ENCODE data around the gene ALDH18A1. TPM values are rescaled to one million over a fixed set of nuclear protein-coding genes. Genes with fewer than 3 reads are reported as not detected.

The ALDH18A1 gene
- total RNA-seq, 1 donor from 2014 or later = 29.1 TPM

DNA sequence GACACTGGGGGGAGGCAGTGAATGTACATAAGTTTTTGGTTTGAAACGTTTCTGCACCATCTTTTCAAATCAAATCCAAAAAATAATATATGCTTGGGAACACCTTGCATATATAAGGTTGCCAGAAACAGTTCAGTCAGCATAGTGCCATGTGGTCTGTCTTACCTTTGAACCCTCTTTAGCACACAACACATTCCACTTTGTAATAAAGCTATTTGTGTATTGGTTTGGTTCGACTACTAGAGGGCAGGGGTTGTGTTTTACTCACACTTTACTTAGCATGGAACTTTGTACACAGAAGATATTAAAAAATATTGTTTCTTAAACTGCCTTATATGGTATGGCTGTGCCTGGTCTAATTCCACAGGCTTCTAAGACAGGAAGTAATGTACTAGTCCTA, 43.2 kb downstream of the ALDH18A1 start:
- DNase-seq (ENCODE audit: low spot score in 2 of 2) = no peak
- H3K4me3 ChIP-seq = no peak overlapping the region
- peaks cover 79 to 86% of the 10 kb centered on the region in 2 donors for H3K36me3 ChIP-seq
- H3K27me3 ChIP-seq = no peaks in the 10 kb centered on the region
- H3K9me3 ChIP-seq = no peaks in the 10 kb centered on the region
- TF ChIP-seq, protein P1, sequence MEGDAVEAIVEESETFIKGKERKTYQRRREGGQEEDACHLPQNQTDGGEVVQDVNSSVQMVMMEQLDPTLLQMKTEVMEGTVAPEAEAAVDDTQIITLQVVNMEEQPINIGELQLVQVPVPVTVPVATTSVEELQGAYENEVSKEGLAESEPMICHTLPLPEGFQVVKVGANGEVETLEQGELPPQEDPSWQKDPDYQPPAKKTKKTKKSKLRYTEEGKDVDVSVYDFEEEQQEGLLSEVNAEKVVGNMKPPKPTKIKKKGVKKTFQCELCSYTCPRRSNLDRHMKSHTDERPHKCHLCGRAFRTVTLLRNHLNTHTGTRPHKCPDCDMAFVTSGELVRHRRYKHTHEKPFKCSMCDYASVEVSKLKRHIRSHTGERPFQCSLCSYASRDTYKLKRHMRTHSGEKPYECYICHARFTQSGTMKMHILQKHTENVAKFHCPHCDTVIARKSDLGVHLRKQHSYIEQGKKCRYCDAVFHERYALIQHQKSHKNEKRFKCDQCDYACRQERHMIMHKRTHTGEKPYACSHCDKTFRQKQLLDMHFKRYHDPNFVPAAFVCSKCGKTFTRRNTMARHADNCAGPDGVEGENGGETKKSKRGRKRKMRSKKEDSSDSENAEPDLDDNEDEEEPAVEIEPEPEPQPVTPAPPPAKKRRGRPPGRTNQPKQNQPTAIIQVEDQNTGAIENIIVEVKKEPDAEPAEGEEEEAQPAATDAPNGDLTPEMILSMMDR (IDR thresholded peaks at IDR 0.05) = no peak
- H3K27ac ChIP-seq = no peak overlapping the region
- intact Hi-C loops (cut with DNase I) = no loop called here
- no peaks in the 10 kb centered on the region for H3K4me1 ChIP-seq

- TF ChIP-seq, protein P1 (IDR thresholded peaks at IDR 0.05) = no peak
- intact Hi-C loops (cut with DNase I) = no loop called here
- H3K36me3 ChIP-seq = peaks cover 56 to 71% of the 10 kb centered on the region in 2 donors
These were observed 45.8 kb downstream of the ALDH18A1 start for GRCh38 chr10:95610727-95611126.

DNA sequence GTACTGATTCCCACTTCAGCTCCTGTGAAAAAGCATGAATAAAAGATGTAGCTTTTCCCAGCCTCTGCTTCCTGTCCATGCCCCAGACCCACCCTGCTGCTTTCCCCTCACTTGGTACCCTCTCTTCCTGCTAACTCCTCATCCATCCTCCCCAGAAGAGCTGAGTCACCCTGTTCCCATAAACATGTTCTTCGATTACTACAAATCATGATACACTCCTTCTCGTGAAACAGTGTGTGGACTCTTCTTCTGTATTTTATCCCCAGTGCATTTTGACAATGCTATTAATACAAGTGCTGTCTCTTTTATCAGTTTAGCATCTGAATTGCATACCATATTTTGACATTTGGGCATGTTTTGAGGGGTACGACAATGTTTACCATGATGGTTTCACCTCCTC, 49.6 kb downstream of the ALDH18A1 start:
- intact Hi-C loops (cut with DNase I) = no loop called here
- DNase-seq (ENCODE audit: low spot score in 2 of 2) = no peak
- Histone ChIP-seq H3K27me3 (no peaks in the 10 kb centered on the region), H3K4me3 (no peak overlapping the region), H3K4me1 (peaks cover 6 to 29% of the 10 kb centered on the region in 2 donors), H3K27ac (peak overlapping the region; percentile 83 to 84), H3K36me3 (peaks cover 23 to 41% of the 10 kb centered on the region in 2 donors), H3K9me3 (no peaks in the 10 kb centered on the region)
- TF ChIP-seq, protein P1 (IDR thresholded peaks at IDR 0.05) = no peak

More at GRCh38 chr10:95610727-95611126, 45.8 kb downstream of the ALDH18A1 start:
- no peaks in the 10 kb centered on the region for H3K27me3 ChIP-seq
- peaks cover 0 to 14% of the 10 kb centered on the region in 2 donors for H3K4me1 ChIP-seq
- no peak for DNase-seq (ENCODE audit: low spot score in 2 of 2)
- H3K4me3 ChIP-seq = no peak overlapping the region
- no peak overlapping the region for H3K27ac ChIP-seq
- H3K9me3 ChIP-seq = no peaks in the 10 kb centered on the region

GRCh38 chr10:95605163-95605562, 51.3 kb downstream of the ALDH18A1 start:
- Histone ChIP-seq H3K9me3 (no peaks in the 10 kb centered on the region), H3K4me1 (peaks cover 6 to 34% of the 10 kb centered on the region in 2 donors), H3K27me3 (no peaks in the 10 kb centered on the region), H3K36me3 (peaks cover 12 to 28% of the 10 kb centered on the region in 2 donors), H3K27ac (peak overlapping the region; percentile 83 to 84), H3K4me3 (no peak overlapping the region)
- peak in 1 of 2 donors; percentile 80 for DNase-seq (ENCODE audit: low spot score in 2 of 2)
- intact Hi-C loops (cut with DNase I) = no loop called here
- TF ChIP-seq, protein P1 (IDR thresholded peaks at IDR 0.05) = no peak

DNA sequence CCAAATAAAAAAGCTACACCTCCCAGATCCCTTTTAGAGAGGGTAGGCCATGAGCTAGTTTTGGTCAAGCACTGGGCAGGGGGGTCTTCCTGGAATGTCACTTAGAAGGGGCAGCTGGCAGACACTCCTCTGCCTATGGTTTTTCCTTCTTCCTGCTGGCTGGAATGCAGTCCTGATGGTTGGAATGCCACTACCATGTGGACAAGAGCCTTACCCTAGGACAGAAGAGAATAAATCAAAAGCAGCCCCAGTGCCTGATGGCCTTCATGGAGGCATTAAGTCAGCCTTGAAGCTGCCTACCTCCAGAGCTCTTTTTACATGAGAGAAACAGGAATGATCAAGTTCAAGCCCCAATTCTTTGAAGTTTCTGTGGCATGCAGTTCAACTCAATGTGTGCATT, 51.9 kb downstream of the ALDH18A1 start:
- DNase-seq (ENCODE audit: low spot score in 2 of 2) = no peak
- no peaks in the 10 kb centered on the region for H3K27me3 ChIP-seq
- H3K4me1 ChIP-seq = peaks cover 6 to 34% of the 10 kb centered on the region in 2 donors
- no peak overlapping the region for H3K4me3 ChIP-seq
- no peaks in the 10 kb centered on the region for H3K9me3 ChIP-seq
- peak overlapping the region; percentile 83 to 84 for H3K27ac ChIP-seq
- peaks cover 8 to 22% of the 10 kb centered on the region in 2 donors for H3K36me3 ChIP-seq
- TF ChIP-seq, protein P1 (IDR thresholded peaks at IDR 0.05) = no peak
- intact Hi-C loops (cut with DNase I) = loop anchor here (5.0 kb wide), 2 partner anchors 77 to 357 kb away; no protein-coding TSS in a partner anchor

DNA sequence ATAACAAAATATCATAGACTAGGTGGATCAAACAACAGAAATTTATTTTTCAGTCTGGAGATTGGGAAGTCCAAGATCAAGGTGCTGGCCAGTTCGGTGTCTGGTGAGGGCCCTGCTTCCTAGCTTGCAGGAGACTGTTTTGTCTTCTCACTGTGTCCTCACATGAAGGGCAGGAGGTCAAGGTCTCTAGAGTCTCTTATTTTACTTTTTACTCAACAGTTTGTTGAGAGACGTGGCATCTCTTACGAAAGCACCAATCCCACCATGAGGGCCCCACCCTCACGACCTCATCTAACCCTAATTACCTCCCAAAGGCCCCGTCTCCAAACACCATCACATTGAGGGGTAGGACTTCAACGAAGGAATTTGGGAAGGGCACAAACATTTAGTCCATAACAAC, 54.1 kb downstream of the ALDH18A1 start:
- Histone ChIP-seq H3K4me1 (peaks cover 6 to 34% of the 10 kb centered on the region in 2 donors), H3K4me3 (no peak overlapping the region), H3K27ac (no peak overlapping the region)

More for the DNA sequence above, 54.1 kb downstream of the ALDH18A1 start:
- Histone ChIP-seq H3K36me3 (peaks cover 0 to 2% of the 10 kb centered on the region in 2 donors), H3K9me3 (no peaks in the 10 kb centered on the region), H3K27me3 (no peaks in the 10 kb centered on the region)
- no peak for DNase-seq (ENCODE audit: low spot score in 2 of 2)
- intact Hi-C loops (cut with DNase I) = loop anchor here (5.0 kb wide), 2 partner anchors 75 to 355 kb away; no protein-coding TSS in a partner anchor
- TF ChIP-seq, protein P1 (IDR thresholded peaks at IDR 0.05) = no peak

Measured in ascending aorta (tissue), 2 donors.